ENCODE data around the gene BACE1.
"Not testable (repeated sequence)": the region's sequence is repeated elsewhere in the genome, so short reads cannot be mapped to it uniquely, and the experiment has no call there.

Gene BACE1

DNA sequence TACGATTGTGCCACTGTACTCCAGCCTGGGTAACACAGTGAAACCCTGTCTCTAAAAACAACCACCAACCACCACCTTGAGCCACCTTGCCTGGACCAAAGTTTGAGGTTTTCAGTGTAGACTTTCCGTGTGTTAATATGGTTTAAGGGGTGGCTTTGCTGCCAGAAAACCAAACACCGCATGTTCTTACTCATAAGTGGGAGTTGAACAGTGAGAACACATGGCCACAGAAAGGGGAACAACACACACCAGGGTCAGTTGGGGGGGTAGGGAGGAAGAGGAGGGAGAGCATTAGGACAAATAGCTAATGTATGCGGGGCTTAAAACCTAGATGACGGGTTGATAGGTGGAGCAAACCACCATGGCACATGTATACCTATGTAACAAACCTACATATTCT lies 43.9 kb downstream of the BACE1 start:
- DNase-seq: not testable (repeated sequence)

GRCh38 chr11:117271208-117271607 lies 44.8 kb downstream of the BACE1 start:
- DNase-seq: no peak

DNA sequence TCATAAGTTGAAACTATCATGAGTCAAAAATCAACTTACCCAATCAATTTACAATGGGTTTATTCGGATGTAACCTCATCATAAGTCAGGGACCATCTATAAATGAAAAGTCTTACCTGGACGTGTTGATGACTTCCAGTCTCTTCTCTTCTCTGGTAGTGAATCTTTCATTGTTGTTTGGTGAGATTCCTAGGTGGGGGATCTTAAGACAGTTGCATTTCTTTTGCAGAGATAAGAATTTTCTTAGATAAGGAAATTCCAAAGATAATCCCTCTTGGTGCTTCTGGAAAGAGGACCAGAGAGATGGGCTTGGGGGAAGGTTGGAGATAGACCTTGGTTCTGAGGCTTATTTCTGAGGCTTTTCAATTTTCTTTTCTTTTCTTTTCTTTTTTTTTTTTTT lies 46.2 kb downstream of the BACE1 start:
- DNase-seq: no peak

DNA sequence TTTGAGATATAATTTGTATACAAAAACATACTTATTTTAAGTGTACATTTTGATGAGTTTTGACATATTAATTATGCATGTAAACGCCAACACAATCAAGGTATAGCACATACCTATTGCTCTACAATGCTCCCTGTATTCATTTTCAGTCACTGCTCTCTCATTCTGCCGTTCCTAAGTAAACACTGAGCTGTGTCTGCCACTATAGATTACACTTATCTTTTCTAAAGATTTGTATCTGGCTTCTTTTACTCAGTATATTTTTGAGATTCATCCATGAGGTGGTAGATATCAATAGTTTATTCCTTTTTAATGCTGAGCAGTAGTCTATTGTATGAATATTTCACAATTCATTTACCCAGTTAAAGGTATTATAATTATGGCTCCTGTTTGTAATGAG lies 50.3 kb downstream of the BACE1 start:
- DNase-seq: no peak

DNA sequence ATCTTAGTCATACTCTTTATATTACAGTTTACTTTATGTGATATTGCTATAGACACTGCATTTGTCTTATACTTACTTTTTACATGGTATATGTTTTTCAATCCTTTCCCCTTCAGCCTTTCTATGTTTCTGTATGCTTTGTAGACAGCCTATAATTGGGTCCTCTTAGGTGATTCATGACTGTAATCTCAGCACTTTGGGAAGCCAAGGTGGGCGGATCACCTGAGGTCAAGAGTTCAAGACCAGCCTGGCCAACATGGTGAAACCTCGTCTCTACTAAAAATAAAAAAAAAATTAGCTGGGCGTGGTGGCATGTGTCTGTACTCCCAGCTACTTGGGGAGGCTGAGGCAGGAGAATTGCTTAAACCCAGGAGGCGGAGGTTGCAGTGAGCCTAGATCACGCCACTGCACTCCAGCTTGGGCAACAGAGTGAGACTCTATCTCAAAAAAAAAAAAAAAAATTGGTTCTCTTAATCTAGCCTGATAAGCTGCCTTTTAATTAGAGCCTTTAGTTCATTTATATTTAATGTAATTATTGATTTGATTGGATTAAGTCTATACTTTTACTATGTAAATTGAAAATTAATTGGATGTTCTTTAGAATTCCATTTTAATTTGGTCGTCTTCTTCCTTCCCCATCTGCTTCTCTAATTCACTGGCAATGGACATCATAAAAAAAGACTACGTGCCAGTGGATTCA lies 51.3 kb downstream of the BACE1 start:
- DNase-seq: not testable (repeated sequence)

GRCh38 chr11:117259417-117259816 lies 56.6 kb downstream of the BACE1 start:
- DNase-seq: no peak

- no peak for DNase-seq
Measured at GRCh38 chr11:117258576-117258975, 57.5 kb downstream of the BACE1 start.

DNA sequence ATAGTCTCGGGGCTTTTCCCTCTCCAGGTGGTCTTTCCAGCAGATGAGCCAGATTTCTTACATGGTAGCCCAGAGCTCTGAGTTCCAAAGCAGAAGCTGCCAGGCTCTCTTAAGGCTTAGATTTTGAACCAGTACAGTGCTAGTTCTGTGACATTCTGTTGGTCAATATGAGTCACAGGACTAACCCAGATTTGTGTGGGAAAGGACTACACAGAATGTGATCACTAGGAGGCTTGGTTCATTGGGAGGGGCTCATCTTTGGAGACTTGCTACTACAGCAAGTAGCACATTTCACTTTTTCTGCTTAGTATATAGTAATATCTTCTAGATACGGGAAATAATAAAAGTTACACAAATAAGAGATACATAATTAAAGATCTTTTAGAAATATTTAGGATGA lies 59.5 kb downstream of the BACE1 start:
- no peak for DNase-seq

- no peak for DNase-seq
Measured at GRCh38 chr11:117255966-117256365, 60.1 kb downstream of the BACE1 start.

DNA sequence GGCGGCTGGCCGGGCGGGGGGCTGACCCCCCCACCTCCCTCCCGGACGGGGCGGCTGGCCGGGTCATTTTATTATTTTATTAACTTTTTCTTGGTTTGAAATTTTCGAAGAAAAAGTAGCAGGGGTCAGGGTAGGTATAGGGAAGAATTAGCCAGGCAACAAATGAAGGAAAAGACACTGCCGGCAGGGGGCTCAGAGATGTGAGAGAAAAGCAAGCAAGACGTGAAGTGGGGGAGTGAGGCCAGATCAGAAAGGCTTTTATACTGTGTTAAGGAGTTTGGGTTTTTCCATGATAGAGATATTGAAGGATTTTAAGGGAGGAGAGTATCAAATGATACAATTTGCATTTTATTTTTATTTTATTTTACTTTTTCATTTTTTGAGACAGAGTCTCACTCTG lies 64.5 kb downstream of the BACE1 start:
- no peak for DNase-seq

GRCh38 chr11:117249571-117249970 lies 66.5 kb downstream of the BACE1 start:
- no peak for DNase-seq

GRCh38 chr11:117248341-117248740 lies 67.7 kb downstream of the BACE1 start:
- no peak for DNase-seq

DNA sequence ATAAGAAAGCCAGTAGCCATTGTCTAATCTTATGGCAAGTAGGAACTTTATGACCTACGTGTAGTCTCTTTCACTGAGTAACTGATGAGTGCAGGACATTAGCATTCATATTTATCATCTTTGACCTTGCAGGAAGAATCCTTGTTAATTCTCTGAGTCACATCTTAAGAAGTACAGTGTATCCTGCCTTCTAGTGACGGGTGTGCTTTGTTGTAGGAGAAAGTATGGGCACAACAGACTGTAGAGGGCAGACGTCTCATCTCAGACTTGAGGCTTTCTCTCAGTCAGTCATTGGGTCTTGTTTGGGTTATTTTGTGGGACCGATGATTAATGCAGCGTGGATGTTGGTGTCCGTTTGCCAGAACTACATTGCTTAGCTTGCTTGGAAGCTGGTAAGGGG lies 76.8 kb downstream of the BACE1 start:
- DNase-seq: no peak

DNA sequence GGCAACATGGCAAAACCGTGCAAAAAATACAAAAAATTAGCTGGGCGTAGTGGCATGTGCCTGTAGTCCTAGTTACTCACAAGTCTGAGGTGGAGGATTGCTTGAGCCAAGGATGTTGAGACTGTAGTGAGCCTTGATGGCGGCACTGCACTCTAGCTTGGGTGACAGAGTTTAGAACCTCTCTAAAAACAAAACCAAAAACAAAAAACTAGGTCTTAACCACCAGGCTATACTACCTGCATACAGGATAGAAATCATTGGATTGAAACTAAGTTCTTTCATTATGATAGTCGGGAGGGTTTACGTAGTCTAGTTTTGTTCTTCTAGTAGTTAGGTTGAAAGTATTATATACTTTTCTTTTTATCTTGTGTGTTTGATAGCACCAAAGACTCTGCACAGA lies 77.8 kb downstream of the BACE1 start:
- DNase-seq: no peak
